Stromal cell of bone marrow (primary cell): ENCODE data around the gene MYO16.
A peak's percentile ranks its signal among the peaks of the same experiment; 100 is the strongest.

Experiments used
- DNase-seq: peaks from one replicate; pipeline ENCODE4 v3.0.0-alpha.2; 2012; ENCODE audit warnings: low read depth

The MYO16 gene

GRCh38 chr13:109154546-109154945, 525.1 kb downstream of the MYO16 start:
- DNase-seq, result no peak

- DNase-seq, result no peak
These were observed 525.8 kb downstream of the MYO16 start for GRCh38 chr13:109154966-109155761.

- DNase-seq, result peak; percentile 34
These were observed 526.9 kb downstream of the MYO16 start for GRCh38 chr13:109156181-109156935.

- DNase-seq, result no peak
These were observed 527.9 kb downstream of the MYO16 start for GRCh38 chr13:109157275-109157674.

- DNase-seq, result no peak
These were observed 529.0 kb downstream of the MYO16 start for GRCh38 chr13:109158383-109158782.

- DNase-seq, result no peak
These were observed 530.4 kb downstream of the MYO16 start for GRCh38 chr13:109159650-109160309.

- DNase-seq, result no peak
These were observed 530.9 kb downstream of the MYO16 start for GRCh38 chr13:109160357-109160756.

- DNase-seq, result no peak
These were observed 531.7 kb downstream of the MYO16 start for GRCh38 chr13:109160887-109161669.

- no peak for DNase-seq
These were observed 533.0 kb downstream of the MYO16 start for GRCh38 chr13:109162248-109163036.

GRCh38 chr13:109163037-109163379, 533.6 kb downstream of the MYO16 start:
- no peak for DNase-seq

- no peak for DNase-seq
These were observed 536.0 kb downstream of the MYO16 start for GRCh38 chr13:109165417-109165904.

GRCh38 chr13:109166804-109167203, 537.4 kb downstream of the MYO16 start:
- peak; percentile 76 for DNase-seq

- DNase-seq, result no peak
These were observed 542.7 kb downstream of the MYO16 start for GRCh38 chr13:109172136-109172535.

GRCh38 chr13:109175666-109176065, 546.3 kb downstream of the MYO16 start:
- no peak for DNase-seq

- DNase-seq, result peak; percentile 76
These were observed 551.6 kb downstream of the MYO16 start for GRCh38 chr13:109180905-109181425.

GRCh38 chr13:109182777-109183465, 553.5 kb downstream of the MYO16 start:
- no peak for DNase-seq

- no peak for DNase-seq
These were observed 562.0 kb downstream of the MYO16 start for GRCh38 chr13:109191413-109191812.

- DNase-seq, result no peak
These were observed 562.9 kb downstream of the MYO16 start for GRCh38 chr13:109192306-109192705.

GRCh38 chr13:109196948-109197347, 567.5 kb downstream of the MYO16 start:
- no peak for DNase-seq

GRCh38 chr13:109198585-109198984, 569.2 kb downstream of the MYO16 start:
- DNase-seq, result no peak
